Measurements from ENCODE around the gene OCEL1. TPM values are rescaled to one million over a fixed set of nuclear protein-coding genes. Genes with fewer than 3 reads are reported as not detected.

OCEL1 gene
- polyA plus RNA-seq, 2 of the 4 experiments (the other 2 are of a cell fraction) = 5.5 to 9.2 TPM

DNA sequence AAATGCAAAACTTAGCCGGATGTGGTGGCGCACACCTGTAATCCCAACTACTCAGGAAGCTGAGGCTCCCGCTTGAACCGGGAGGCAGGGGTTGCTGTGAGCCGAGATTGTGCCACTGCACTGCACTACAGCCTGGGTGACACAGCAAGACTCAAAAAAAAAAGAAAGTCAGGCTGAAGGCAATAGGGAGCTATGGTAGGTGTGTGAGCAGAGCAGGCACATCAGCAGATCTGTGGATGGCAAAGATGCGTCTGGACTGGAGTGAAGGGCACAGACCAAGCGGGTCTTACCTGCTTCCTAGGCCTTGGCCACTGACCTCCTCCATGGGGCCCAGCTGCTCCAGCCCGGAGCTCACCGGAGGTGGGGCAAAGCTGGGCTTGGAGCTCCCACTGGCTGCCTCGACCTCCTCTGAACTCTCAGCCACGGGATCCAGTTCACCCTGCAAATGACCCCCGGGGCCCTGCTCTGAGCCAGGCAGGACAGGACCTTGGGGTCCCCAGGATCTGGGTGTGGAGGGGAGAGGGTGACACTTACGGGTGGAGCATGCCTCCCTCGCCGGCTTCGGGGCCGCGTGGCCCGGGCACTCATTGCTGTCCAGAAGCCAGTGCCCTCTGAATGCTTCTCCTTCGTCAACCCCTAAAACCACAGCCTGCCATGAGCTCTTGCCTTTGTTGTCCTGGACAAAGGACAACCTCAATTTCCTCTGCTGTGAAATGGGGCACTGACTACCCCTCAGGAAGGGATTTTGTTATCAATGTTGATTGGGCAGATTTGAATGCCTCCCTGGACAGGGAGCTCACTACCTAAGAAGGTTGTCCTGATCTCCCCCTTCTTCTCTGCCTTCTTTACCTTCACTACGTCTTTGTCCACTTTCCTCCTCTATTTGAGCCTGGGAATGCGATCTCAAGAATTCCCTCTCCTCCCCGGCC is 38.0 kb downstream of the OCEL1 start:
- Histone ChIP-seq H3K4me1 (peaks cover 4% of the 10 kb centered on the region; the same call in 2 of the 3 replicates), H3K27ac (peak overlapping the region in 1 of 2 experiments; percentile 24; a peak in 1 of 6 replicates), H3K9me3 (no peaks in the 10 kb centered on the region), H3K4me2 (no peak overlapping the region), H3K4me3 (no peak overlapping the region)
- ATAC-seq = no peak
- TF ChIP-seq, protein P1, sequence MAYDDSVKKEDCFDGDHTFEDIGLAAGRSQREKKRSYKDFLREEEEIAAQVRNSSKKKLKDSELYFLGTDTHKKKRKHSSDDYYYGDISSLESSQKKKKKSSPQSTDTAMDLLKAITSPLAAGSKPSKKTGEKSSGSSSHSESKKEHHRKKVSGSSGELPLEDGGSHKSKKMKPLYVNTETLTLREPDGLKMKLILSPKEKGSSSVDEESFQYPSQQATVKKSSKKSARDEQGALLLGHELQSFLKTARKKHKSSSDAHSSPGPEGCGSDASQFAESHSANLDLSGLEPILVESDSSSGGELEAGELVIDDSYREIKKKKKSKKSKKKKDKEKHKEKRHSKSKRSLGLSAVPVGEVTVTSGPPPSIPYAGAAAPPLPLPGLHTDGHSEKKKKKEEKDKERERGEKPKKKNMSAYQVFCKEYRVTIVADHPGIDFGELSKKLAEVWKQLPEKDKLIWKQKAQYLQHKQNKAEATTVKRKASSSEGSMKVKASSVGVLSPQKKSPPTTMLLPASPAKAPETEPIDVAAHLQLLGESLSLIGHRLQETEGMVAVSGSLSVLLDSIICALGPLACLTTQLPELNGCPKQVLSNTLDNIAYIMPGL (CRISPR knock-in tag; IDR thresholded peaks at IDR 0.05; ENCODE audit: borderline replicate concordance) = no peak
- TF ChIP-seq ZFP36 (IDR thresholded peaks at IDR 0.05; ENCODE audit: borderline replicate concordance, partially characterized antibody) (peak; percentile 78), GATA3 (IDR thresholded peaks at IDR 0.05; ENCODE audit: borderline replicate concordance) (no peak), POLR2A (IDR thresholded peaks at IDR 0.05; ENCODE audit: low read length) (no peak)
- DNase-seq (ENCODE audit: low read depth in 1 of 2, low spot score in 1 of 2) = no peak
- ChIA-PET POLR2A (interaction anchor here (0.5 kb wide), 1 partner anchor 65 kb away, joined by 3 read pairs; no protein-coding TSS in a partner anchor), CTCF (interaction anchor here (0.5 to 8.0 kb wide), 5 partner anchors 9 to 29 kb away, joined by 3 to 77 read pairs (median 9); partner anchors contain the start of gene ANKLE1)
- 89% methylated on average over 18 of the region's 23 CpGs for WGBS (ENCODE audit: missing lambda C conversion rate)
- no peak for FAIRE-seq

GRCh38 chr19:17264641-17264979 is 38.6 kb downstream of the OCEL1 start, which contains the start of gene USHBP1:
USHBP1 (minus strand) TSS chr19:17264745; CDS start chr19:17264299, 446 bp downstream.
- FAIRE-seq (no peak), ATAC-seq (no peak)

GRCh38 chr19:17266026-17266425 is 40.0 kb downstream of the OCEL1 start:
- CTCF ChIA-PET = interaction anchor here (0.8 to 2.8 kb wide), 3 partner anchors 12 to 40 kb away, joined by 3 to 12 read pairs (median 4); partner anchors contain the start of gene OCEL1
- WGBS (ENCODE audit: missing lambda C conversion rate) = 77% methylated on average over 7 of the region's 7 CpGs
- Histone ChIP-seq H3K4me2 (no peak overlapping the region), H3K9me3 (no peaks in the 10 kb centered on the region), H3K4me1 (peaks cover 4% of the 10 kb centered on the region; the same call in 2 of the 3 replicates), H3K4me3 (no peak overlapping the region), H3K27ac (peak overlapping the region in 1 of 2 experiments; percentile 42; a peak in 1 of 6 replicates)
- FAIRE-seq (no peak), DNase-seq (ENCODE audit: low read depth in 1 of 2, low spot score in 1 of 2) (no peak), ATAC-seq (no peak)
- no peak for TF ChIP-seq ZSCAN20 (CRISPR knock-in tag; IDR thresholded peaks at IDR 0.05)
- TF ChIP-seq ZC3H11A (IDR thresholded peaks at IDR 0.05) = no peak
- TF ChIP-seq BCL3 (IDR thresholded peaks at IDR 0.05) = no peak
- no peak for TF ChIP-seq EP300 (IDR thresholded peaks at IDR 0.05)
- TF ChIP-seq NPAS2 (CRISPR knock-in tag; IDR thresholded peaks at IDR 0.05; ENCODE audit: borderline replicate concordance) = no peak
- TF ChIP-seq KDM1A (IDR thresholded peaks at IDR 0.05; ENCODE audit: low read depth) = no peak
- TF ChIP-seq JUN (IDR thresholded peaks at IDR 0.05) = no peak
- no peak for TF ChIP-seq RNF2 (IDR thresholded peaks at IDR 0.05; ENCODE audit: borderline replicate concordance, low read depth)
- TF ChIP-seq CBX8 (IDR thresholded peaks at IDR 0.05) = no peak
- TF ChIP-seq ATOH8 (CRISPR knock-in tag; IDR thresholded peaks at IDR 0.05; ENCODE audit: low read depth) = no peak
- no peak for TF ChIP-seq RFX5 (IDR thresholded peaks at IDR 0.05)
- no peak for TF ChIP-seq PHF8 (IDR thresholded peaks at IDR 0.05; ENCODE audit: borderline replicate concordance, low read depth)
- POLR2A ChIA-PET = no interaction called here

More at GRCh38 chr19:17264641-17264979, 38.6 kb downstream of the OCEL1 start, which contains the start of gene USHBP1:
- CTCF ChIA-PET = interaction anchor here (0.6 to 8.0 kb wide), 5 partner anchors 9 to 95 kb away, joined by 3 to 77 read pairs (median 9); partner anchors contain the start of gene ANKLE1
- no peak for TF ChIP-seq FOSL2 (IDR thresholded peaks at IDR 0.05)
- TF ChIP-seq FOSL2 (CRISPR knock-in tag; IDR thresholded peaks at IDR 0.05) = no peak
- no peak for TF ChIP-seq HOXA7 (CRISPR knock-in tag; IDR thresholded peaks at IDR 0.05)
- no peak for TF ChIP-seq RCOR1 (IDR thresholded peaks at IDR 0.05; ENCODE audit: low read depth, low read length)
- TF ChIP-seq PBX3 (IDR thresholded peaks at IDR 0.05) = no peak
- POLR2A ChIA-PET = no interaction called here
- no peak within 1 kb of the TSS for H3K4me2 ChIP-seq
- no peaks in the 10 kb centered on the region for H3K9me3 ChIP-seq
- H3K27ac ChIP-seq = peak within 1 kb of the TSS in 1 of 2 experiments; percentile 24; a peak in 1 of 6 replicates
- 77% methylated on average over 5 of the region's 5 CpGs for WGBS (ENCODE audit: missing lambda C conversion rate)
- no peak within 1 kb of the TSS for H3K4me3 ChIP-seq
- no peak for DNase-seq (ENCODE audit: low read depth in 1 of 2, low spot score in 1 of 2)
- H3K4me1 ChIP-seq = peaks cover 4% of the 10 kb centered on the region; the same call in 2 of the 3 replicates
